ENCODE results near the gene RELA. TPM values are rescaled to one million over a fixed set of nuclear protein-coding genes. Genes with fewer than 3 reads are reported as not detected.
A peak's percentile ranks its signal among the peaks of the same experiment; 100 is the strongest.

Gene RELA
- total and polyA plus RNA-seq, 2 of the 4 experiments (the other 2 are of a cell fraction), result 8.6 to 53.0 TPM

GRCh38 chr11:65619281-65619928 lies 43.3 kb downstream of the RELA start:
- POLR2A ChIA-PET (ENCODE audit: unreplicated experiment), result no interaction called here
- CTCF ChIA-PET, result no interaction called here
- no peak for ATAC-seq (ENCODE audit: low read depth)

More at GRCh38 chr11:65619281-65619928, 43.3 kb downstream of the RELA start:
- no peak overlapping the region for H3K4ac ChIP-seq (ENCODE audit: low read depth, low read length)
- H3K79me1 ChIP-seq (ENCODE audit: low read depth in 1 of 2, low read length in 2 of 2), result peaks cover 17 to 40% of the 10 kb centered on the region in 2 experiments
- no TSS peak for BruUV-seq (replicated peaks)
- no peaks in the 10 kb centered on the region for H3K27me3 ChIP-seq (ENCODE audit: control insufficient read depth, insufficient read depth, low read length)
- no peak overlapping the region for H3K18ac ChIP-seq (ENCODE audit: low read depth, low read length)
- dilution Hi-C loops (cut with HindIII; ENCODE audit: low sequenced_read_pairs, unreplicated experiment) (no loop called here), intact Hi-C loops (cut with micrococcal nuclease) (no loop called here), in situ Hi-C loops (cut with MboI; ENCODE audit: low sequenced_read_pairs) (no loop called here)
- peak overlapping the region; percentile 1 for H2AFZ ChIP-seq (replicated peaks; ENCODE audit: low read length, poor library complexity)
- H2BK20ac ChIP-seq (ENCODE audit: low read depth, low read length), result no peak overlapping the region
- no peak overlapping the region for H3K14ac ChIP-seq (replicated peaks; ENCODE audit: low read depth, low read length)
- H2AK5ac ChIP-seq (ENCODE audit: low read depth, low read length), result no peak overlapping the region
- no peak overlapping the region for H2AK9ac ChIP-seq (replicated peaks; ENCODE audit: low read depth, low read length, poor library complexity)
- peaks cover 57% of the 10 kb centered on the region for H3K36me3 ChIP-seq (ENCODE audit: control insufficient read depth, insufficient read depth, low read length)
- no peak overlapping the region for H3K4me2 ChIP-seq (ENCODE audit: low read depth, low read length)
- H4K91ac ChIP-seq (ENCODE audit: insufficient read depth, low read depth, low read length), result no peak overlapping the region
- TF ChIP-seq CHD1 (IDR thresholded peaks at IDR 0.05; ENCODE audit: low read depth, low read length) (no peak), MAFK (IDR thresholded peaks at IDR 0.05; ENCODE audit: low read depth, low read length) (no peak), MXI1 (IDR thresholded peaks at IDR 0.05; ENCODE audit: borderline replicate concordance, low read depth, low read length) (no peak), RCOR1 (IDR thresholded peaks at IDR 0.05; ENCODE audit: insufficient replicate concordance, low read length) (no peak), BHLHE40 (IDR thresholded peaks at IDR 0.05; ENCODE audit: low read depth, low read length) (no peak)
- H2BK120ac ChIP-seq (ENCODE audit: low read depth, low read length), result no peak overlapping the region
- peaks cover 3% of the 10 kb centered on the region; the same call in 1 of the 2 replicates for H3K4me1 ChIP-seq (ENCODE audit: control insufficient read depth, insufficient read depth, low read length)
- peaks cover 21% of the 10 kb centered on the region for H4K20me1 ChIP-seq (ENCODE audit: insufficient read depth, low read length)
- H3K9me3 ChIP-seq (ENCODE audit: control insufficient read depth, insufficient read depth, low read length), result no peaks in the 10 kb centered on the region
- DNase-seq, result no peak
- no peak overlapping the region for H4K8ac ChIP-seq (ENCODE audit: low read depth in 2 of 2, low read length in 2 of 2)
- no peak overlapping the region for H2BK5ac ChIP-seq (ENCODE audit: low read depth, low read length, poor library complexity, severe bottlenecking)
- no peak overlapping the region for H3K27ac ChIP-seq (ENCODE audit: insufficient read depth, low read length)
- H4K5ac ChIP-seq (ENCODE audit: low read depth, low read length), result no peak overlapping the region
- H3K23ac ChIP-seq (ENCODE audit: low read depth, low read length), result no peak overlapping the region
- no peak overlapping the region for H3K4me3 ChIP-seq (ENCODE audit: insufficient read depth, low read depth, low read length)
- 97% methylated on average over 10 of the region's 29 CpGs; no CpG with 5 or more reads in 1 of the 2 experiments for WGBS, 2 experiments (ENCODE audit: extremely low coverage in 2 of 2, insufficient read length in 1 of 2)
- no peak overlapping the region for H3K56ac ChIP-seq (ENCODE audit: extremely low read depth, insufficient read depth, low read length)
- H3K9me1 ChIP-seq (ENCODE audit: insufficient read depth, low read length), result no peaks in the 10 kb centered on the region
- no peak overlapping the region for H3K9ac ChIP-seq (ENCODE audit: low read depth, low read length)
- no peak overlapping the region for H2BK15ac ChIP-seq (ENCODE audit: low read depth, low read length)
